ENCODE measurements around the gene ENHO. TPM values are rescaled to one million over a fixed set of nuclear protein-coding genes. Genes with fewer than 3 reads are reported as not detected.

The ENHO gene
- total and polyA plus RNA-seq, 2 donors (not counting 1 experiment from before 2014, with no cell fraction given): not detected

- Histone ChIP-seq H3K9me3 (ENCODE audit: control insufficient read depth, insufficient read depth, low read depth, low read length) (no peaks in the 10 kb centered on the region), H3K27me3 (ENCODE audit: control insufficient read depth, insufficient read depth, low read length) (peaks cover 20% of the 10 kb centered on the region), H3K79me2 (ENCODE audit: control insufficient read depth, insufficient read depth, low read length) (no peaks in the 10 kb centered on the region), H3K27ac (ENCODE audit: insufficient read depth, low read length) (no peak overlapping the region), H3K4me1 (ENCODE audit: control insufficient read depth, extremely low read depth, insufficient read depth, low read length) (no peaks in the 10 kb centered on the region), H3K4me2 (ENCODE audit: extremely low read depth, insufficient read depth, low read length) (no peak overlapping the region), H4K20me1 (ENCODE audit: control insufficient read depth, extremely low read depth, insufficient read depth, low read length) (no peaks in the 10 kb centered on the region), H3K36me3 (ENCODE audit: control insufficient read depth, insufficient read depth, low read length) (no peaks in the 10 kb centered on the region), H2AFZ (ENCODE audit: low read length) (no peak overlapping the region), H3K9ac (ENCODE audit: insufficient read depth, low read length) (no peak overlapping the region), H3K4me3 (replicated peaks in 1 of 4; ENCODE audit: control extremely low read depth in 1 of 4, insufficient read depth in 1 of 4, low read depth in 3 of 4, low read length in 4 of 4) (no peak overlapping the region)
- TF ChIP-seq EZH2 (IDR thresholded peaks at IDR 0.05; ENCODE audit: low read length, missing control alignments): no peak
- TF ChIP-seq, protein P1, sequence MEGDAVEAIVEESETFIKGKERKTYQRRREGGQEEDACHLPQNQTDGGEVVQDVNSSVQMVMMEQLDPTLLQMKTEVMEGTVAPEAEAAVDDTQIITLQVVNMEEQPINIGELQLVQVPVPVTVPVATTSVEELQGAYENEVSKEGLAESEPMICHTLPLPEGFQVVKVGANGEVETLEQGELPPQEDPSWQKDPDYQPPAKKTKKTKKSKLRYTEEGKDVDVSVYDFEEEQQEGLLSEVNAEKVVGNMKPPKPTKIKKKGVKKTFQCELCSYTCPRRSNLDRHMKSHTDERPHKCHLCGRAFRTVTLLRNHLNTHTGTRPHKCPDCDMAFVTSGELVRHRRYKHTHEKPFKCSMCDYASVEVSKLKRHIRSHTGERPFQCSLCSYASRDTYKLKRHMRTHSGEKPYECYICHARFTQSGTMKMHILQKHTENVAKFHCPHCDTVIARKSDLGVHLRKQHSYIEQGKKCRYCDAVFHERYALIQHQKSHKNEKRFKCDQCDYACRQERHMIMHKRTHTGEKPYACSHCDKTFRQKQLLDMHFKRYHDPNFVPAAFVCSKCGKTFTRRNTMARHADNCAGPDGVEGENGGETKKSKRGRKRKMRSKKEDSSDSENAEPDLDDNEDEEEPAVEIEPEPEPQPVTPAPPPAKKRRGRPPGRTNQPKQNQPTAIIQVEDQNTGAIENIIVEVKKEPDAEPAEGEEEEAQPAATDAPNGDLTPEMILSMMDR (conservative IDR thresholded peaks at IDR 0.05 in 1 of 2, IDR thresholded peaks at IDR 0.05 in 1 of 2; ENCODE audit: low read depth in 1 of 2, low read length in 2 of 2): no peak
- DNase-seq (ENCODE audit: low read depth in 2 of 2): no peak
Measured at GRCh38 chr9:34502471-34502870, 20.3 kb downstream of the ENHO start.

- Histone ChIP-seq H3K4me1 (ENCODE audit: control insufficient read depth, extremely low read depth, insufficient read depth, low read length) (no peaks in the 10 kb centered on the region), H3K9me3 (ENCODE audit: control insufficient read depth, insufficient read depth, low read depth, low read length) (no peaks in the 10 kb centered on the region), H3K36me3 (ENCODE audit: control insufficient read depth, insufficient read depth, low read length) (no peaks in the 10 kb centered on the region), H3K4me2 (ENCODE audit: extremely low read depth, insufficient read depth, low read length) (no peak overlapping the region), H3K9ac (ENCODE audit: insufficient read depth, low read length) (no peak overlapping the region), H4K20me1 (ENCODE audit: control insufficient read depth, extremely low read depth, insufficient read depth, low read length) (no peaks in the 10 kb centered on the region), H3K4me3 (replicated peaks in 1 of 4; ENCODE audit: control extremely low read depth in 1 of 4, insufficient read depth in 1 of 4, low read depth in 3 of 4, low read length in 4 of 4) (no peak overlapping the region), H3K27ac (ENCODE audit: insufficient read depth, low read length) (no peak overlapping the region), H3K27me3 (ENCODE audit: control insufficient read depth, insufficient read depth, low read length) (peaks cover 18% of the 10 kb centered on the region), H2AFZ (ENCODE audit: low read length) (no peak overlapping the region), H3K79me2 (ENCODE audit: control insufficient read depth, insufficient read depth, low read length) (no peaks in the 10 kb centered on the region)
- peak; percentile 64 to 89 for DNase-seq (ENCODE audit: low read depth in 2 of 2)
- TF ChIP-seq EZH2 (IDR thresholded peaks at IDR 0.05; ENCODE audit: low read length, missing control alignments): no peak
- TF ChIP-seq, protein P1 (conservative IDR thresholded peaks at IDR 0.05 in 1 of 2, IDR thresholded peaks at IDR 0.05 in 1 of 2; ENCODE audit: low read depth in 1 of 2, low read length in 2 of 2): peak in 1 of 2 donors; percentile 40
Measured at GRCh38 chr9:34501889-34502425, 20.8 kb downstream of the ENHO start.

DNA sequence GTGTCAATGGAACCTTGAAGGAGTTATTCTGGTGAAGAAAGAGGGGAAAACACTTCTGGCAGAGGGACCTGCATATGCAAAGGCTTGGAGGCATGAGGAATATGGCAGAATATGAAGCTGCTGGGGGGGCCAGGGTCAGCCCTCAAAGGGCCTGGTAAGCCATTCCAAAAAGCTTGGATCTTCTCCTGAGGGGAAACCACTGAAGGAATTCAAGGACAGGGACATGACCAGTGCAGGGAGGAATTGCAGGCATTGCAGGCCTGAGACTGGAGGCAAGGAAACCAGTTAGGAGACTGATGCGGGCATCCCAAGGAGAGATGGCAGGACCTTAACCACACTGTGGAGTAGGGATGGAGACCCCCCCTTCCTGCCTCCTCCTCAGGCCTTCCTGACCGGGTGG, 21.4 kb downstream of the ENHO start:
- Histone ChIP-seq H3K4me2 (ENCODE audit: extremely low read depth, insufficient read depth, low read length) (no peak overlapping the region), H3K9ac (ENCODE audit: insufficient read depth, low read length) (no peak overlapping the region), H3K27me3 (ENCODE audit: control insufficient read depth, insufficient read depth, low read length) (peaks cover 18% of the 10 kb centered on the region), H3K4me3 (replicated peaks in 1 of 4; ENCODE audit: control extremely low read depth in 1 of 4, insufficient read depth in 1 of 4, low read depth in 3 of 4, low read length in 4 of 4) (no peak overlapping the region), H3K27ac (ENCODE audit: insufficient read depth, low read length) (no peak overlapping the region), H3K4me1 (ENCODE audit: control insufficient read depth, extremely low read depth, insufficient read depth, low read length) (no peaks in the 10 kb centered on the region), H3K36me3 (ENCODE audit: control insufficient read depth, insufficient read depth, low read length) (no peaks in the 10 kb centered on the region), H4K20me1 (ENCODE audit: control insufficient read depth, extremely low read depth, insufficient read depth, low read length) (no peaks in the 10 kb centered on the region), H2AFZ (ENCODE audit: low read length) (no peak overlapping the region), H3K79me2 (ENCODE audit: control insufficient read depth, insufficient read depth, low read length) (no peaks in the 10 kb centered on the region), H3K9me3 (ENCODE audit: control insufficient read depth, insufficient read depth, low read depth, low read length) (no peaks in the 10 kb centered on the region)
- TF ChIP-seq, protein P1 (conservative IDR thresholded peaks at IDR 0.05 in 1 of 2, IDR thresholded peaks at IDR 0.05 in 1 of 2; ENCODE audit: low read depth in 1 of 2, low read length in 2 of 2): no peak
- no peak for DNase-seq (ENCODE audit: low read depth in 2 of 2)
